SK-N-MC (cell line): ENCODE data around the gene ADAMTS17.

Experiments
- EZH2 ChIP-seq: fragments of 200-600 bp; sonication (generic); IDR thresholded peaks from one replicate; pipeline ENCODE4 v1.6.1; 2017; ENCODE audit warnings: antibody characterized with exemption
- FOXP2 ChIP-seq: optimal IDR thresholded peaks from 2 replicates; pipeline ENCODE3; 2011; ENCODE audit warnings: mild to moderate bottlenecking, moderate library complexity; ENCODE audit not compliant: insufficient read depth; ENCODE audit errors: extremely low read length, control extremely low read depth
- POLR2AphosphoS5 ChIP-seq: IDR thresholded peaks from 2 replicates; pipeline ENCODE4 v1.6.1; 2012; ENCODE audit warnings: mild to moderate bottlenecking, low read depth, low read length, borderline replicate concordance

DNA sequence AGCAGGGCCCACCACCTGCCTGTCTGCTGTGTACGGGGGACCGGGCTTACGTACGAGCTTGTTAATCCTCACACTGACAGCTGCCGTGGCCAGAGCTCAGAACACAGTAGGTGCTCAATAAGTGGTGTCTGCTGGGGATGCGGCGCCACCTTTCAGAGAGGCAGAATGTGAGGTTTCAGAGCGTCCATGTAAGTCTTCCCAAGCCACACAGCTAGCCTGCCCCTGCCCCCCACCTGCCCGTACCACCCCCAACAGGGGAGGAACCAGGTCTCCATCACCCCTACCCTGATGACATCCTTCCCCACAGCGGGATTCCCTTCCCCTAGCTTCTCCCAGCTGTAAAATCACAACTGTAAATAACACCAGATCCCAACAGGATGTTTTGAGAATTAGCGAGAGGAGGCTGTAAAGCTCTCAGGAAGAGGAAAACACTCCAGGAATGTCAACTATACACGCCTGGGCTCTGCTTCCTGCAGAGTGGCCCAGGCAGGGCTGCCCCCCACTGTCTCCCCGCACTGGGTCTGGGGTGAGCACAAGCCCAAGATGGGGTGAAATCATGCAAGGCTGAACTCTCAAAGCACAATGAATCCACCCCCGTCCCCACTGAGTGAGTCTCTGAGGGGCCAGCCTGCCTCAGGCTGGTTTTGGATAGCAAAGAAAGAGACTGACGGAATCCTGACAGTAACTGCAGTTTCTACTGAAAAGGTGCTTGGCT, 358.4 kb downstream of the ADAMTS17 start:
- TF ChIP-seq EZH2 (no peak), POLR2AphosphoS5 (no peak), FOXP2 (peak; percentile 50)
